Neural cell (in vitro differentiated cells): ENCODE results near the gene SPDYC. TPM values are rescaled to one million over a fixed set of nuclear protein-coding genes. Genes with fewer than 3 reads are reported as not detected.

Source experiments
- H2AFZ ChIP-seq: fragments of 200-600, 300-800 bp; sonication (generic), shearing (Covaris generic); 2 replicates; pipeline ENCODE4 v1.6.0; 2014; ENCODE audit warnings: low read depth, mild to moderate bottlenecking, antibody characterized with exemption, low read length, moderate library complexity
- H3F3A ChIP-seq: fragments of 200-600 bp; shearing (Covaris generic); 2 replicates; pipeline ENCODE4 v1.6.1; 2016; ENCODE audit warnings: mild to moderate bottlenecking, moderate library complexity, mixed read lengths, antibody characterized with exemption, low read length; ENCODE audit not compliant: insufficient read depth, poor library complexity, severe bottlenecking
- H3K27ac ChIP-seq: fragments of 200-600, 300-800 bp; sonication (generic), shearing (Covaris generic); 2 replicates; pipeline ENCODE4 v1.5.1; 2014; ENCODE audit warnings: mild to moderate bottlenecking, low read length, moderate library complexity
- H3K27me3 ChIP-seq: fragments of 300-800, 200-600 bp; sonication (generic), shearing (Covaris generic); 2 replicates; pipeline ENCODE4 v1.6.0; 2014; ENCODE audit warnings: mild to moderate bottlenecking, low read depth, low read length, moderate library complexity; ENCODE audit not compliant: insufficient read depth
- H3K36me3 ChIP-seq: fragments of 300-800, 200-600 bp; sonication (generic), shearing (Covaris generic); 2 replicates; pipeline ENCODE4 v1.5.1; 2014; ENCODE audit warnings: mild to moderate bottlenecking, antibody characterized with exemption, low read length, moderate library complexity; ENCODE audit not compliant: insufficient read depth
- H3K4me2 ChIP-seq: fragments of 300-800, 200-600 bp; sonication (generic), shearing (Covaris generic); 2 replicates; pipeline ENCODE4 v1.6.0; 2014; ENCODE audit warnings: mild to moderate bottlenecking, low read length
- H3K4me3 ChIP-seq: fragments of 300-800, 200-600 bp; sonication (generic), shearing (Covaris generic); 2 replicates; pipeline ENCODE4 v1.5.1; 2014; ENCODE audit warnings: mild to moderate bottlenecking, low read length, moderate library complexity
- H3K79me2 ChIP-seq: fragments of 200-600 bp; shearing (Covaris generic); replicated peaks from 2 replicates; pipeline ENCODE4 v1.6.0; 2014; ENCODE audit warnings: mild to moderate bottlenecking, low read length, moderate library complexity; ENCODE audit not compliant: insufficient read depth
- H3K9ac ChIP-seq: fragments of 300-800, 200-600 bp; sonication (generic), shearing (Covaris generic); 2 replicates; pipeline ENCODE4 v1.6.1; 2016; ENCODE audit warnings: mild to moderate bottlenecking, low read length, mixed read lengths
- H3K9me2 ChIP-seq: fragments of 200-600 bp; shearing (Covaris generic); 2 replicates; pipeline ENCODE4 v1.6.1; 2016; ENCODE audit warnings: mild to moderate bottlenecking, low read length, mixed read lengths; ENCODE audit not compliant: insufficient read depth
- H3K9me3 ChIP-seq: fragments of 200-600, 300-800 bp; sonication (generic), shearing (Covaris generic); 2 replicates; pipeline ENCODE4 v1.6.1; 2016; ENCODE audit warnings: mild to moderate bottlenecking, mixed run types, low read length, moderate library complexity, mixed read lengths
- H4K20me1 ChIP-seq: fragments of 200-600 bp; shearing (Covaris generic); 2 replicates; pipeline ENCODE4 v1.6.1; 2016; ENCODE audit warnings: mild to moderate bottlenecking, mixed run types; ENCODE audit not compliant: insufficient read depth
- EP300 ChIP-seq: fragments of 450-650 bp; conservative IDR thresholded peaks from 2 replicates; pipeline ENCODE4 v1.6.1; 2014; ENCODE audit warnings: antibody characterized with exemption, mild to moderate bottlenecking, moderate library complexity; ENCODE audit not compliant: poor library complexity, severe bottlenecking
- EZH2 ChIP-seq: fragments of 200-600, 300-800 bp; shearing (Covaris generic), sonication (generic); IDR thresholded peaks from 2 replicates; pipeline ENCODE4 v1.6.1; 2014; ENCODE audit warnings: antibody characterized with exemption, low read length, borderline replicate concordance, mild to moderate bottlenecking; ENCODE audit not compliant: insufficient read depth, poor library complexity, severe bottlenecking
- MXI1 ChIP-seq: fragments of 450-650 bp; conservative IDR thresholded peaks from 2 replicates; pipeline ENCODE4 v1.6.1; 2014; ENCODE audit warnings: antibody characterized with exemption, mild to moderate bottlenecking; ENCODE audit not compliant: poor library complexity, severe bottlenecking
- POLR2AphosphoS5 ChIP-seq: IDR thresholded peaks from 2 replicates; pipeline ENCODE4 v1.6.1; 2012
- RAD21 ChIP-seq: fragments of 450-650 bp; conservative IDR thresholded peaks from 2 replicates; pipeline ENCODE4 v1.6.1; 2014; ENCODE audit warnings: antibody characterized with exemption, mild to moderate bottlenecking, moderate library complexity
- SMC3 ChIP-seq: fragments of 450-650 bp; conservative IDR thresholded peaks from 2 replicates; pipeline ENCODE4 v1.6.1; 2014; ENCODE audit warnings: antibody characterized with exemption, mild to moderate bottlenecking, moderate library complexity; ENCODE audit not compliant: poor library complexity
- TAF1 ChIP-seq: IDR thresholded peaks from 2 replicates; pipeline ENCODE4 v1.6.1; 2012; ENCODE audit warnings: low read depth
- polyA plus RNA-seq: library from polyadenylated mRNA; depleted of rRNA; stranded (reverse); fragments of >200 nt; gene quantifications from 2 replicates; pipeline ENCODE4 v1.2.3, GENCODE V29; 2014
- small RNA-seq, 3 experiments: library from RNA; depleted of rRNA; stranded (forward); fragments of <200 nt; gene quantifications; one replicate each; pipeline ENCODE3, GENCODE V24; 2012
- TF ChIP-seq, protein P1 (sequence below): fragments of 450-650 bp; IDR thresholded peaks from 2 replicates; pipeline ENCODE4 v1.5.1; 2014; ENCODE audit warnings: antibody characterized with exemption, mild to moderate bottlenecking, moderate library complexity; ENCODE audit not compliant: poor library complexity, severe bottlenecking
- TF ChIP-seq, protein P2 (sequence below): IDR thresholded peaks from 2 replicates; pipeline ENCODE4 v1.6.1; 2012; ENCODE audit warnings: borderline replicate concordance

SPDYC gene
- polyA plus RNA-seq, 1 donor from 2014 or later = not detected

DNA sequence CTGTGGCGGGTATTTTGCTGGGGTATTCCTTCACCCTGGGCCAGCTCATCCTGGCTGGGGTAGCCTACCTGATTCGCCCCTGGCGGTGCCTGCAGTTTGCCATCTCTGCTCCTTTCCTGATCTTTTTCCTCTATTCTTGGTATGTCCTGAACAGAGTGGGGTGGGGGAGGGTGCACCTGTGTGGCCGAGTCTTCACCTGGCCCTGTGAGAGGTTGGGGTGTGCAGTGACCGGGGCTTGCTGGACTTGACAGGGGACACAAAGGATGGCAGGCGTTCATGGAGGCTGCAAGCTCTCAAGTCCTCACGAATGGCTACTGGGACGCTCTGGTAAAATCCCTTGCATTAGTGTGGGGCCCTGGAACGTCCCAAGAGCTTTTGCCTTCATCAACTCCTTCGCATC, 51.0 kb downstream of the SPDYC start:
- no peak overlapping the region for H2AFZ ChIP-seq
- H4K20me1 ChIP-seq = no peaks in the 10 kb centered on the region
- H3K27ac ChIP-seq = no peak overlapping the region
- H3K79me2 ChIP-seq = no peaks in the 10 kb centered on the region
- TF ChIP-seq SMC3 (no peak), EZH2 (no peak), EP300 (no peak), MXI1 (no peak), TAF1 (no peak), POLR2AphosphoS5 (no peak), RAD21 (no peak)
- TF ChIP-seq, protein P1, sequence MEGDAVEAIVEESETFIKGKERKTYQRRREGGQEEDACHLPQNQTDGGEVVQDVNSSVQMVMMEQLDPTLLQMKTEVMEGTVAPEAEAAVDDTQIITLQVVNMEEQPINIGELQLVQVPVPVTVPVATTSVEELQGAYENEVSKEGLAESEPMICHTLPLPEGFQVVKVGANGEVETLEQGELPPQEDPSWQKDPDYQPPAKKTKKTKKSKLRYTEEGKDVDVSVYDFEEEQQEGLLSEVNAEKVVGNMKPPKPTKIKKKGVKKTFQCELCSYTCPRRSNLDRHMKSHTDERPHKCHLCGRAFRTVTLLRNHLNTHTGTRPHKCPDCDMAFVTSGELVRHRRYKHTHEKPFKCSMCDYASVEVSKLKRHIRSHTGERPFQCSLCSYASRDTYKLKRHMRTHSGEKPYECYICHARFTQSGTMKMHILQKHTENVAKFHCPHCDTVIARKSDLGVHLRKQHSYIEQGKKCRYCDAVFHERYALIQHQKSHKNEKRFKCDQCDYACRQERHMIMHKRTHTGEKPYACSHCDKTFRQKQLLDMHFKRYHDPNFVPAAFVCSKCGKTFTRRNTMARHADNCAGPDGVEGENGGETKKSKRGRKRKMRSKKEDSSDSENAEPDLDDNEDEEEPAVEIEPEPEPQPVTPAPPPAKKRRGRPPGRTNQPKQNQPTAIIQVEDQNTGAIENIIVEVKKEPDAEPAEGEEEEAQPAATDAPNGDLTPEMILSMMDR = no peak
- TF ChIP-seq, protein P2, sequence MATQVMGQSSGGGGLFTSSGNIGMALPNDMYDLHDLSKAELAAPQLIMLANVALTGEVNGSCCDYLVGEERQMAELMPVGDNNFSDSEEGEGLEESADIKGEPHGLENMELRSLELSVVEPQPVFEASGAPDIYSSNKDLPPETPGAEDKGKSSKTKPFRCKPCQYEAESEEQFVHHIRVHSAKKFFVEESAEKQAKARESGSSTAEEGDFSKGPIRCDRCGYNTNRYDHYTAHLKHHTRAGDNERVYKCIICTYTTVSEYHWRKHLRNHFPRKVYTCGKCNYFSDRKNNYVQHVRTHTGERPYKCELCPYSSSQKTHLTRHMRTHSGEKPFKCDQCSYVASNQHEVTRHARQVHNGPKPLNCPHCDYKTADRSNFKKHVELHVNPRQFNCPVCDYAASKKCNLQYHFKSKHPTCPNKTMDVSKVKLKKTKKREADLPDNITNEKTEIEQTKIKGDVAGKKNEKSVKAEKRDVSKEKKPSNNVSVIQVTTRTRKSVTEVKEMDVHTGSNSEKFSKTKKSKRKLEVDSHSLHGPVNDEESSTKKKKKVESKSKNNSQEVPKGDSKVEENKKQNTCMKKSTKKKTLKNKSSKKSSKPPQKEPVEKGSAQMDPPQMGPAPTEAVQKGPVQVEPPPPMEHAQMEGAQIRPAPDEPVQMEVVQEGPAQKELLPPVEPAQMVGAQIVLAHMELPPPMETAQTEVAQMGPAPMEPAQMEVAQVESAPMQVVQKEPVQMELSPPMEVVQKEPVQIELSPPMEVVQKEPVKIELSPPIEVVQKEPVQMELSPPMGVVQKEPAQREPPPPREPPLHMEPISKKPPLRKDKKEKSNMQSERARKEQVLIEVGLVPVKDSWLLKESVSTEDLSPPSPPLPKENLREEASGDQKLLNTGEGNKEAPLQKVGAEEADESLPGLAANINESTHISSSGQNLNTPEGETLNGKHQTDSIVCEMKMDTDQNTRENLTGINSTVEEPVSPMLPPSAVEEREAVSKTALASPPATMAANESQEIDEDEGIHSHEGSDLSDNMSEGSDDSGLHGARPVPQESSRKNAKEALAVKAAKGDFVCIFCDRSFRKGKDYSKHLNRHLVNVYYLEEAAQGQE = no peak
- no peaks in the 10 kb centered on the region for H3K36me3 ChIP-seq
- H3K9ac ChIP-seq = no peak overlapping the region
- peaks cover 4% of the 10 kb centered on the region for H3K27me3 ChIP-seq
- H3F3A ChIP-seq = no peaks in the 10 kb centered on the region
- H3K4me3 ChIP-seq = no peak overlapping the region
- H3K9me2 ChIP-seq = no peaks in the 10 kb centered on the region
- H3K9me3 ChIP-seq = no peaks in the 10 kb centered on the region
- no peak overlapping the region for H3K4me2 ChIP-seq

Small RNA genes lying within 50 kb of the gene (small RNA-seq; reads per million reads assigned to genes)
- gene HIGD1AP10 (0 reads per million in 3 experiments), gene PDCL2P2 (0 reads per million in 3 experiments), gene RNU2-23P (0.03 to 40.2 (median 2.7) reads per million in 3 experiments)

Other genes with a start within 250 kb of the SPDYC start
- gene PPP2R5B, start 245.5 kb upstream of the SPDYC start, polyA plus RNA-seq = 76.1 and 86.9 TPM in 2 replicates
- not detected in 2 replicates for gene GPHA2, start 234.3 kb upstream of the SPDYC start, polyA plus RNA-seq
- not detected in 2 replicates for gene MAJIN, start 198.1 kb upstream of the SPDYC start, polyA plus RNA-seq
- gene BATF2, start 173.3 kb upstream of the SPDYC start, polyA plus RNA-seq = not detected in 2 replicates
- 158 and 174 TPM in 2 replicates for gene ARL2, start 156.1 kb upstream of the SPDYC start, polyA plus RNA-seq
- 11.2 and 15.3 TPM in 2 replicates for gene SNX15, start 142.8 kb upstream of the SPDYC start, polyA plus RNA-seq
- gene SAC3D1, start 129.0 kb upstream of the SPDYC start, polyA plus RNA-seq = 23.5 and 27.0 TPM in 2 replicates
- not detected in 2 replicates for gene NAALADL1, start 111.7 kb upstream of the SPDYC start, polyA plus RNA-seq
- gene CDCA5, start 86.2 kb upstream of the SPDYC start, polyA plus RNA-seq = 2.3 and 2.4 TPM in 2 replicates
- gene ZFPL1, start 86.0 kb upstream of the SPDYC start, polyA plus RNA-seq = 39.7 and 42.0 TPM in 2 replicates
- 230 and 313 TPM in 2 replicates for gene VPS51, start 74.0 kb upstream of the SPDYC start, polyA plus RNA-seq
- 78.4 and 99.5 TPM in 2 replicates for gene TM7SF2, start 58.4 kb upstream of the SPDYC start, polyA plus RNA-seq
- 6.9 and 7.0 TPM in 2 replicates for gene ZNHIT2, start 52.5 kb upstream of the SPDYC start, polyA plus RNA-seq
- gene FAU, start 48.1 kb upstream of the SPDYC start, polyA plus RNA-seq = 299 and 420 TPM in 2 replicates
- 80.5 and 83.2 TPM in 2 replicates for gene MRPL49, start 47.9 kb upstream of the SPDYC start, polyA plus RNA-seq
- gene SYVN1, start 35.7 kb upstream of the SPDYC start, polyA plus RNA-seq = 12.8 and 13.0 TPM in 2 replicates
- gene CAPN1, start 11.7 kb downstream of the SPDYC start, polyA plus RNA-seq = 102 and 121 TPM in 2 replicates
- gene POLA2, start 91.7 kb downstream of the SPDYC start, polyA plus RNA-seq = 4.3 and 7.2 TPM in 2 replicates
- gene CDC42EP2, start 144.6 kb downstream of the SPDYC start, polyA plus RNA-seq = 0.56 and 1.3 TPM in 2 replicates
- gene DPF2, start 163.6 kb downstream of the SPDYC start, polyA plus RNA-seq = 57.8 and 60.9 TPM in 2 replicates
- 16.1 and 23.1 TPM in 2 replicates for gene TIGD3, start 184.5 kb downstream of the SPDYC start, polyA plus RNA-seq
- gene SLC25A45, start 212.4 kb downstream of the SPDYC start, polyA plus RNA-seq = 0.66 TPM in 1 of 2 replicates, not detected in the other
- gene FRMD8, start 216.4 kb downstream of the SPDYC start, polyA plus RNA-seq = 17.2 and 22.2 TPM in 2 replicates